ENCODE data around the gene FAM171A1.
"Not testable (repeated sequence)": the region's sequence is repeated elsewhere in the genome, so short reads cannot be mapped to it uniquely, and the experiment has no call there.

Gene FAM171A1

DNA sequence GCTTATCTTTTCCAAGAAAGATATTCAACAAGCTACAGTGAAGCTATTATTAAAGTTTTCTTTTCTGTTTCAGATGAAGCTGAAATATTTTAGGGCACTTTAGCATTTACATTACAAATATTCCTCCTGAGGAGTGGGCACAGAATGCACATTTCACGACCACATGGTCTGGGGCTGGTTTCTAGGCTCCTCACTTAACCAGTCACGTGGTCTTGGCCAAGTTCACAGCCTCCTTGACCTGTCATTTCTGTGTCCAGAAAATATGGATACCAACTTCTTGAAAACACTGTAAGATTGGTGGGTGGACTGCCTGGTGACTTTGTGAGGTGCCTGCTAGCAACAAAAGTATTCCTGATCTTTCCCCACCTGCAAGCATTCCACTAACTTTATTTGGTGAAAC, 70.9 kb downstream of the FAM171A1 start:
- H3K36me3 ChIP-seq (ENCODE audit: control insufficient read depth in 1 of 2, insufficient read depth in 2 of 2, low read length in 2 of 2), result no peaks in the 10 kb centered on the region
- H3K27me3 ChIP-seq (ENCODE audit: low read depth, low read length), result no peaks in the 10 kb centered on the region
- no peak overlapping the region for H3K4me3 ChIP-seq (ENCODE audit: low read depth in 1 of 2, low read length in 2 of 2)
- no peak overlapping the region for H3K27ac ChIP-seq (ENCODE audit: low read length)
- H3K9me3 ChIP-seq (ENCODE audit: control insufficient read depth in 1 of 2, low read length in 2 of 2), result no peaks in the 10 kb centered on the region
- peaks cover 0 to 12% of the 10 kb centered on the region in 2 donors for H3K4me1 ChIP-seq (ENCODE audit: control insufficient read depth in 1 of 2, insufficient read depth in 2 of 2, low read length in 2 of 2)

DNA sequence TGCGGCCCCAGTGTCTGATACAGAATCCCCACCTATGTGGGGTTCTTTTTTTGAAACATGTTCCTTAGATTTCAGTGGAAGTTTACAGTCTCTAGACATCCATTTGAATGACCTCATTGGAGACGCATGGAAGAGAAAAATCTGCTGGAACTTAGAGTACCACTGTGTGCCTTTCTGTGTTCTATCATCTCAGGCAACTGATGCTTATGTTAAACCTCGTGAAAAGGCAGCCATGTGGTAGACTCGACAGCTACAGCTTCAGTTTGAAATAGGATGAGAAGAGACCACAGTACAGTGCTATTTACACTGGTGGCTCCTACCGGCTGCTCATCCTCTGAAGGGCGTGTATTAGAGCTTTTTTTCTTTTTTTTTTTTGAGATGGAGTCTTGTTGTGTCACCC, 74.4 kb downstream of the FAM171A1 start:
- H3K9me3 ChIP-seq (ENCODE audit: control insufficient read depth in 1 of 2, low read length in 2 of 2), result no peaks in the 10 kb centered on the region
- H3K4me3 ChIP-seq (ENCODE audit: low read depth in 1 of 2, low read length in 2 of 2), result no peak overlapping the region
- H3K36me3 ChIP-seq (ENCODE audit: control insufficient read depth in 1 of 2, insufficient read depth in 2 of 2, low read length in 2 of 2), result no peaks in the 10 kb centered on the region
- no peak overlapping the region for H3K27ac ChIP-seq (ENCODE audit: low read length)
- H3K27me3 ChIP-seq (ENCODE audit: low read depth, low read length), result no peaks in the 10 kb centered on the region
- peaks cover 0 to 28% of the 10 kb centered on the region in 2 donors for H3K4me1 ChIP-seq (ENCODE audit: control insufficient read depth in 1 of 2, insufficient read depth in 2 of 2, low read length in 2 of 2)

DNA sequence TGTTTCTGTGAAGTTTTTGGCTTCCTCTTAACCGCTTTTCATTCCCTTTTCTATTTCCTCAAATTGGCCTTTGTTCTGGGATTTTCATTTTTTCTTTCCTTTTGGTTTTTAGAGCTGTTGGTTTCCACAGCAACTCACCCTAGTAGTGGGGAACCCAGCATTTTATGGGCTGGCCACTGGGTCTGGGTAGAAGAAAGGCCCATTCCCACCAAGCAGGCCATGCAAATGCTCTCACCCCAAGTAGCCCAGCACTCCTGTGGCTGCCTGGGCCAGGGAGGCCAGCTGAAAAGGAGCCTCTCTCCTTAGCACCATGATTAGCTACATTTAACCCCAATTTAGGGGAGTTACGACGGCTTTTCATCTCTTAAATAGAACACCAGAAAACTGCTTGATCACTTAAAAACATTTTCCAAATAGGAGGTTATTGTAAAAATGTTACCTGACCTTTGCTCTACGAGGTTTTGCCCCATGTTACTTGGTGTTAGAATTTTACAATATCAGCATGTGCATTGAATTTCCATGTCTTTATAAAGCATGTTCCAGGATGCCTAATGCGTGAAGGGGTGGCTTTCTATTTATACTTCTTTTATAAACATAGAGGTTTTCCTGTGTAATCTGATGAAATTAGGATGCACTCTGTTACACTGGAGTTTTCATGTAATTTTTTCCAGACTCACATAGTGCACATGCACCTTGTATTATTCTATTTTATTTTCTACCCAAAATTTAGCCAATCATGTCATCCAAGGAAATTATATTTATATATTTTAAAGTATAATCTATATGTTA, 75.4 kb downstream of the FAM171A1 start:
- Histone ChIP-seq H3K27me3 (ENCODE audit: low read depth, low read length) (no peaks in the 10 kb centered on the region), H3K4me3 (ENCODE audit: low read depth in 1 of 2, low read length in 2 of 2) (no peak overlapping the region), H3K36me3 (ENCODE audit: control insufficient read depth in 1 of 2, insufficient read depth in 2 of 2, low read length in 2 of 2) (no peaks in the 10 kb centered on the region), H3K4me1 (ENCODE audit: control insufficient read depth in 1 of 2, insufficient read depth in 2 of 2, low read length in 2 of 2) (peaks cover 0 to 29% of the 10 kb centered on the region in 2 donors), H3K27ac (ENCODE audit: low read length) (no peak overlapping the region), H3K9me3 (ENCODE audit: control insufficient read depth in 1 of 2, low read length in 2 of 2) (no peaks in the 10 kb centered on the region)

DNA sequence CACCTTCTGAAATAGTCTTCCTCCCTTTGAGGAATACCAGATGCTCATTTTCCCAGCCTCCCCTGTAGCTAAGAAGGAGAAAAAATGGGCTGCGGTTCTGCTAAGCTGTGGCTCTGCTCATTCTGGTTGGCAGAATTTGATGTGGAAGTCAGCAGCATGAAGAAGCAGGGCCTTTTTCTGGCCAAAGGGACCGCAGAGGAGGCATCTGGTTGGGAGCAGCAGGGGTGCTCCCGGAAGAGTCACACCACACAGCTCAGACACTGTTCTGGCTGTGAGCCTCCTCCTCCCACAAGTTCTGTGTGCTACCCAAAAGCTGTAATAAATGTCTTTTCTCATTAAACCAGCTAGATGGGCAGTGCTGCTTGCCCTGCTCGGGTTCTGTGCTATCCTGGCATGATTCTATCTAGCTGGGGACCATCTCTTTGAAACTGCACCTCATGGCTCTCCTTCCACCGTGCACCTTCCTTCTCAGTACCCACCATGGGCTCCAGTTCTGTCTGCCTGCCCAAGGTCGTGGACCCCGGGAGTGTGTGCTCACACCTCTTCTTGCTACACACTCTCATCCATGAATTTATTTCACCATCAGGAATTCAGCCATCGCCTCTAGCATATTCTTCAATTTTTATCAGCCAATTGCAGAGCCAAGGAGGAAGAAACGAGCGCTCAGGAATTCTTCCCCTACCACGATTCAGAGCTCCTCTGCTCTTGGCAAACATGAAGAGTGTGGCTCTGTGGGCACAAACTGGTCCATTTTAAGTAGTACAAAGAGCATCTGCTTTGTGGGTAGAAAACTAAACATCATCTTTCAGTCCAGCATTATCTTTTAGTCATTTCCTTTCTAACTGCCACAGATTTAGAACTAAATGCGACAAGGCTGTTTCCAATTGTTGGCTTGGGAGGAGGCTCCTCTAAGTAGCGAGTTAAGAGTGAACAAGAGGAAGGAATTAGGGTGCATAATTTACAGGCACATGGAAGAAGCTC, 76.9 kb downstream of the FAM171A1 start:
- Histone ChIP-seq H3K27ac (ENCODE audit: low read length) (no peak overlapping the region), H3K36me3 (ENCODE audit: control insufficient read depth in 1 of 2, insufficient read depth in 2 of 2, low read length in 2 of 2) (no peaks in the 10 kb centered on the region), H3K4me3 (ENCODE audit: low read depth in 1 of 2, low read length in 2 of 2) (no peak overlapping the region), H3K9me3 (ENCODE audit: control insufficient read depth in 1 of 2, low read length in 2 of 2) (no peaks in the 10 kb centered on the region), H3K4me1 (ENCODE audit: control insufficient read depth in 1 of 2, insufficient read depth in 2 of 2, low read length in 2 of 2) (peaks cover 0 to 37% of the 10 kb centered on the region in 2 donors), H3K27me3 (ENCODE audit: low read depth, low read length) (no peaks in the 10 kb centered on the region)

DNA sequence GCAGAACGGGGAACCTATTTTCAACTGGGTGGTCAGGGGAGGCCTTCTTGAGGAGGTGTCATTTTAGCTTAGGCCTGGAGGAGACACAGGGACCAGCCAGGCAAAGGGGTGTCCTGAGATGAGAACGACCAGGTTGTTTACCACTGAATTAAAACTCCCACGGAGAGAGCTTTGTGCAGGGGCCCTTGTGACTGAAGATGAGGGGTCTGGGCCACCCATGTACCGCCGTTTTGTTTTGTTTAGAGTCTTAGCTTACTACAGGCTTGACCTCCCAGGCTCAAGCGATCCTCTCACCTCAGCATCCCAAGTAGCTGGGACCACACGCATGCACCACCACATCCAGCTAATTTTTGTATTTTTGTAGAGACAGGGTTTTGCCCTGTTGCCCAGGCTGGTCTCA, 80.4 kb downstream of the FAM171A1 start:
- Histone ChIP-seq H3K4me1 (ENCODE audit: control insufficient read depth in 1 of 2, insufficient read depth in 2 of 2, low read length in 2 of 2) (peaks cover 0 to 30% of the 10 kb centered on the region in 2 donors), H3K36me3 (ENCODE audit: control insufficient read depth in 1 of 2, insufficient read depth in 2 of 2, low read length in 2 of 2) (no peaks in the 10 kb centered on the region), H3K27ac (ENCODE audit: low read length) (no peak overlapping the region), H3K4me3 (ENCODE audit: low read depth in 1 of 2, low read length in 2 of 2) (no peak overlapping the region), H3K9me3 (ENCODE audit: control insufficient read depth in 1 of 2, low read length in 2 of 2) (no peaks in the 10 kb centered on the region), H3K27me3 (ENCODE audit: low read depth, low read length) (no peaks in the 10 kb centered on the region)

DNA sequence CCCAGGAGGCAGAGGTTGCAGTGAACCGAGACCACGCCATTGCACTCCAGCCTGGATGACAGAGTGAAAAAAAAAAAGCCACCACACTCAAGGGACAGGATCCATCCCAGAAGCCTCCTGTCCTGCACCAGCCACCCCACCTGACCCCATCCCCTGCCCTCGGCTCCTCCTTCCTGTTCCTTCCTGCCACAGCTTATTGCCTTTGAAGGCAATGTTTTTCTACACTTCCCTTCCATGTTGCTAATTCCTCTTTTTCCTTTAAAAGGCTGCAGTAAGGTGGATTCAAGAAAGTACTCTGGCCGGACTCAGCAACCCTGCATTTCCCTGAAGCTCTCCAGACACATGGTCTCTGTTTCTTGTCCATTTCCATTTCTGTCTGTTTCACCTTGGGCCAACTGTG, 80.9 kb downstream of the FAM171A1 start:
- Histone ChIP-seq H3K27ac (ENCODE audit: low read length) (no peak overlapping the region), H3K36me3 (ENCODE audit: control insufficient read depth in 1 of 2, insufficient read depth in 2 of 2, low read length in 2 of 2) (no peaks in the 10 kb centered on the region), H3K27me3 (ENCODE audit: low read depth, low read length) (no peaks in the 10 kb centered on the region)

DNA sequence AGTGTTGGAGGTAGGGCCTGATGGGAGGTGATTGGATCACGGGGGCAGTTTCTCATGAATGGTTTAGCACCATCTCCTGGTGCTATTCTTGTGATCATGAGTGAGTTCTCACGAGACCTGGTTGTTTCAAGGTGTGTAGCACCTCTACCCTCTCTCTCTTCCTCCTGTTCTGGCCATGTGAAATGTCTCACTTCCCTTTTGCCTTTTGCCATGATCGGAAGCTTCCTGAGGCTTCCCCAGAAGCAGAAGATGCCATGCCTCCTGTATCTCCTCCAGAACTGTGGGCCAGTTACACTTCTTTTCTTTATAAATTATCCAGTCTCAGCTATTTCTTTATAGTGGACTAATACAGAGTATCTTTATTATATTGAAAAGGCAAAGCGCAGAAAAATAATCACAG, 90.1 kb downstream of the FAM171A1 start:
- Histone ChIP-seq H3K27ac (ENCODE audit: low read length) (no peak overlapping the region), H3K9me3 (ENCODE audit: control insufficient read depth in 1 of 2, low read length in 2 of 2) (no peaks in the 10 kb centered on the region), H3K4me1 (ENCODE audit: control insufficient read depth in 1 of 2, insufficient read depth in 2 of 2, low read length in 2 of 2) (no peaks in the 10 kb centered on the region), H3K27me3 (ENCODE audit: low read depth, low read length) (no peaks in the 10 kb centered on the region), H3K36me3 (ENCODE audit: control insufficient read depth in 1 of 2, insufficient read depth in 2 of 2, low read length in 2 of 2) (peaks cover 4 to 29% of the 10 kb centered on the region in 2 donors), H3K4me3 (ENCODE audit: low read depth in 1 of 2, low read length in 2 of 2) (no peak overlapping the region)

More for the DNA sequence above, 80.9 kb downstream of the FAM171A1 start:
- no peak overlapping the region for H3K4me3 ChIP-seq (ENCODE audit: low read depth in 1 of 2, low read length in 2 of 2)
- no peaks in the 10 kb centered on the region for H3K9me3 ChIP-seq (ENCODE audit: control insufficient read depth in 1 of 2, low read length in 2 of 2)
- H3K4me1 ChIP-seq (ENCODE audit: control insufficient read depth in 1 of 2, insufficient read depth in 2 of 2, low read length in 2 of 2), result peaks cover 0 to 25% of the 10 kb centered on the region in 2 donors

DNA sequence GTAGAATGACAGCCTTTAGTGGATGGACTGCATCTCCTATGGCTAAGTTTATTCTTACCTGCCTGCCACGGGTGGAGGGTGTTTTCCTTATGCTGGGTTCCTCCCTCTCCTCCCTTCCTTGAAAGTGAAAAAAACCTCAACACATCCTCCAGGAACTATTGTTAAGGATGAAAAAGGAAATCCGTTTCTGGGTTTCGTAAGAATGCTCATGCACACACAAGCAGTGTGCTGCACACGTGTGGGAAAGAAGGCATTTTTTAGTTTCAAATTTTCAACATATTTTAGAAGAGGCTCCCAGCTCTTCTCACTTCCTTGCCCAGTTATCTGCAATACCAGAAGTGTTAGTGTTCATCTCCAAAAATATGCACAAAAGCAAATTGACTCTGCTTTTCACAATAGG, 90.6 kb downstream of the FAM171A1 start:
- H3K9me3 ChIP-seq (ENCODE audit: control insufficient read depth in 1 of 2, low read length in 2 of 2), result no peaks in the 10 kb centered on the region

DNA sequence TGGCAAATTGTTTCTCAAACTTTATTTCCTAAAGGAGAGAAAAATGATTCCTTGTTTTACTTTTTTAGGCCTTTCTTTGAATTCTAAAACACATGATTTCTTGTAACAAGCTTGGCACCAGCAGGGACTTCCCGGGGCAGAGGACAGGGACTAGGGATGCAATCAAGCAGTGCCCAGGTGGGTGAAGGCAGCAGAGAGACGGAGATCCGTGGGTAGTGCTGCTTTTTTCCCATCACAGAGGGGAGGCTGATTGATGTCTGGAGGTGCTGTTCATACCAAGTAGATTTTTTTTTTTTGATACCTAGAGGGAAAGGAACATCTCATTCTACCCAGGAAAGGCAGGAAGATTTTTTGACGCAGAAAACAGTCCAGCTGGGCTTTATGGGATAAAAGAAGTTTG, 91.9 kb downstream of the FAM171A1 start:
- Histone ChIP-seq H3K4me3 (ENCODE audit: low read depth in 1 of 2, low read length in 2 of 2) (no peak overlapping the region), H3K27me3 (ENCODE audit: low read depth, low read length) (no peaks in the 10 kb centered on the region), H3K4me1 (ENCODE audit: control insufficient read depth in 1 of 2, insufficient read depth in 2 of 2, low read length in 2 of 2) (no peaks in the 10 kb centered on the region), H3K9me3 (ENCODE audit: control insufficient read depth in 1 of 2, low read length in 2 of 2) (no peaks in the 10 kb centered on the region), H3K36me3 (ENCODE audit: control insufficient read depth in 1 of 2, insufficient read depth in 2 of 2, low read length in 2 of 2) (peaks cover 4 to 29% of the 10 kb centered on the region in 2 donors), H3K27ac (ENCODE audit: low read length) (no peak overlapping the region)

More for the DNA sequence above, 90.6 kb downstream of the FAM171A1 start:
- Histone ChIP-seq H3K4me3 (ENCODE audit: low read depth in 1 of 2, low read length in 2 of 2) (no peak overlapping the region), H3K27ac (ENCODE audit: low read length) (no peak overlapping the region), H3K36me3 (ENCODE audit: control insufficient read depth in 1 of 2, insufficient read depth in 2 of 2, low read length in 2 of 2) (peaks cover 4 to 29% of the 10 kb centered on the region in 2 donors), H3K4me1 (ENCODE audit: control insufficient read depth in 1 of 2, insufficient read depth in 2 of 2, low read length in 2 of 2) (no peaks in the 10 kb centered on the region), H3K27me3 (ENCODE audit: low read depth, low read length) (no peaks in the 10 kb centered on the region)

DNA sequence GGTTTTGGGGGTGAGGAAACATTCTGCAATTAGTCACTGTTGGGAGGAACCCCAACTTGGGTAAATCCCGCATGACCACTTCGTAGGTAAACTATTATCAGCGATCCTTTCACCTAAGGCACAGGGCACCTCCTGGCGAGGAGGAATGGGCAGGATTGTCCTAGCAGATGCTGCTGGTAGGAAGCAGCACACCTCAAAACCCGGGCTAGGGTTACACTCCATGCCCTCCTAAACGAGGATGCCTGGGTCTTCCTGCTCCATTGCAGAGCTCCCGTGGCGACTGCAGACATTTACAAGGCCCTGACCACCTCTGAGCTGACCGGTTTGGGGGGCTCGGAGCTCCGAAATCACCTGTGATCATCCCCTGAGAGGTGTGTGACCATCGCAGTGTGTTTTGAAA, 92.3 kb downstream of the FAM171A1 start:
- Histone ChIP-seq H3K27me3 (ENCODE audit: low read depth, low read length) (no peaks in the 10 kb centered on the region), H3K36me3 (ENCODE audit: control insufficient read depth in 1 of 2, insufficient read depth in 2 of 2, low read length in 2 of 2) (peaks cover 4 to 29% of the 10 kb centered on the region in 2 donors), H3K27ac (ENCODE audit: low read length) (no peak overlapping the region), H3K9me3 (ENCODE audit: control insufficient read depth in 1 of 2, low read length in 2 of 2) (no peaks in the 10 kb centered on the region), H3K4me3 (ENCODE audit: low read depth in 1 of 2, low read length in 2 of 2) (no peak overlapping the region), H3K4me1 (ENCODE audit: control insufficient read depth in 1 of 2, insufficient read depth in 2 of 2, low read length in 2 of 2) (no peaks in the 10 kb centered on the region)

DNA sequence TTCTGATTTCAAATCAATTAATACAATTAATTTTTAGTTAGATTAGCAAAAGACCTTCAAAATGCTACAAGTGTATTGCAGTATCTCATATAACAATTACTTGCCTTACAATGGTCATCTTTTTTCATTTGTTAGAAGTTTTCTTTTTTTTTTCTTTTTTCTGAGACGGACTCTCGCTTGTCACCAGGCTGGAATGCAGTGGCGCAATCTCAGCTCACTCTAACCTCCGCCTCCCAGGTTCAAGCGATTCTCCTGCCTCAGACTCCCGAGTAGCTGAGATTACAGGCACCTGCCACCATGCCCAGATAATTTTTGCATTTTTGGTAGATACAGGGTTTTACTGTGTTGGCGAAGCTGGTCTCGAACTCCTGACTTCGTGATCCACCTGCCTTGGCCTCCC, 95.0 kb downstream of the FAM171A1 start:
- not testable (repeated sequence) for H3K4me3 ChIP-seq (ENCODE audit: low read depth in 1 of 2, low read length in 2 of 2); H3K27me3 ChIP-seq (ENCODE audit: low read depth, low read length); H3K27ac ChIP-seq (ENCODE audit: low read length); H3K4me1 ChIP-seq (ENCODE audit: control insufficient read depth in 1 of 2, insufficient read depth in 2 of 2, low read length in 2 of 2); H3K9me3 ChIP-seq (ENCODE audit: control insufficient read depth in 1 of 2, low read length in 2 of 2)
- peaks cover 4 to 20% of the 10 kb centered on the region in 2 donors for H3K36me3 ChIP-seq (ENCODE audit: control insufficient read depth in 1 of 2, insufficient read depth in 2 of 2, low read length in 2 of 2)

All from muscle layer of duodenum (tissue), 2 donors.